Glomerular endothelial cell (primary cell): Measurements from ENCODE around the gene SNRPF. TPM values are rescaled to one million over a fixed set of nuclear protein-coding genes. Genes with fewer than 3 reads are reported as not detected.

Experiments
- total RNA-seq: library from RNA; depleted of rRNA; stranded (reverse); fragments of >200 nt; gene quantifications from 2 replicates; pipeline ENCODE4 v1.2.3, GENCODE V29; 2015

SNRPF gene
- total RNA-seq, 1 donor from 2014 or later: 13.4 TPM

Other genes with a start within 250 kb of the SNRPF start
- gene NTN4, start 68.2 kb upstream of the SNRPF start, total RNA-seq: 104 and 211 TPM in 2 replicates
- gene CCDC38, start 83.7 kb downstream of the SNRPF start, total RNA-seq: 0.24 TPM in 1 of 2 replicates, not detected in the other
- not detected in 2 replicates for gene AMDHD1, start 84.4 kb downstream of the SNRPF start, total RNA-seq
- 0.06 TPM in 1 of 2 replicates, not detected in the other for gene HAL, start 137.4 kb downstream of the SNRPF start, total RNA-seq
- 76.2 and 82.6 TPM in 2 replicates for gene LTA4H, start 176.6 kb downstream of the SNRPF start, total RNA-seq